Measurements from ENCODE around the gene SSR2.

Gene SSR2

GRCh38 chr1:156004843-156005584, 15.7 kb downstream of the SSR2 start:
- Histone ChIP-seq H3K4me3 (ENCODE audit: low read length) (no peak overlapping the region), H3K27me3 (ENCODE audit: control insufficient read depth, insufficient read depth, low read length) (no peaks in the 10 kb centered on the region), H3K9me3 (replicated peaks; ENCODE audit: low read length) (no peaks in the 10 kb centered on the region), H3K9ac (ENCODE audit: low read depth, low read length) (no peak overlapping the region), H3K4me1 (ENCODE audit: control insufficient read depth, insufficient read depth, low read length) (peaks cover 4% of the 10 kb centered on the region), H3K4me2 (ENCODE audit: low read length) (no peak overlapping the region), H3K36me3 (ENCODE audit: insufficient read depth, low read length) (peaks cover 20% of the 10 kb centered on the region)

GRCh38 chr1:156003923-156004188, 16.9 kb downstream of the SSR2 start:
- H3K27me3 ChIP-seq (ENCODE audit: control insufficient read depth, insufficient read depth, low read length): no peaks in the 10 kb centered on the region
- no peak overlapping the region for H3K4me2 ChIP-seq (ENCODE audit: low read length)
- H3K9me3 ChIP-seq (replicated peaks; ENCODE audit: low read length): no peaks in the 10 kb centered on the region
- peaks cover 11% of the 10 kb centered on the region for H3K36me3 ChIP-seq (ENCODE audit: insufficient read depth, low read length)
- H3K4me3 ChIP-seq (ENCODE audit: low read length): no peak overlapping the region
- peaks cover 4% of the 10 kb centered on the region for H3K4me1 ChIP-seq (ENCODE audit: control insufficient read depth, insufficient read depth, low read length)
- no peak overlapping the region for H3K9ac ChIP-seq (ENCODE audit: low read depth, low read length)

GRCh38 chr1:156002188-156002911, 18.4 kb downstream of the SSR2 start:
- Histone ChIP-seq H3K9ac (ENCODE audit: low read depth, low read length) (no peak overlapping the region), H3K36me3 (ENCODE audit: insufficient read depth, low read length) (peaks cover 5% of the 10 kb centered on the region), H3K9me3 (replicated peaks; ENCODE audit: low read length) (no peaks in the 10 kb centered on the region), H3K27me3 (ENCODE audit: control insufficient read depth, insufficient read depth, low read length) (no peaks in the 10 kb centered on the region), H3K4me1 (ENCODE audit: control insufficient read depth, insufficient read depth, low read length) (peaks cover 4% of the 10 kb centered on the region), H3K4me3 (ENCODE audit: low read length) (no peak overlapping the region), H3K4me2 (ENCODE audit: low read length) (no peak overlapping the region)

- Histone ChIP-seq H3K4me3 (ENCODE audit: low read length) (no peak overlapping the region), H3K9me3 (replicated peaks; ENCODE audit: low read length) (no peaks in the 10 kb centered on the region), H3K4me2 (ENCODE audit: low read length) (no peak overlapping the region), H3K27me3 (ENCODE audit: control insufficient read depth, insufficient read depth, low read length) (no peaks in the 10 kb centered on the region), H3K4me1 (ENCODE audit: control insufficient read depth, insufficient read depth, low read length) (peaks cover 4% of the 10 kb centered on the region), H3K9ac (ENCODE audit: low read depth, low read length) (no peak overlapping the region), H3K36me3 (ENCODE audit: insufficient read depth, low read length) (peaks cover under 1% of the 10 kb centered on the region)
These were observed 19.0 kb downstream of the SSR2 start for GRCh38 chr1:156001662-156002171.

GRCh38 chr1:156001021-156001661, 19.6 kb downstream of the SSR2 start:
- H3K4me1 ChIP-seq (ENCODE audit: control insufficient read depth, insufficient read depth, low read length): peaks cover 4% of the 10 kb centered on the region
- no peaks in the 10 kb centered on the region for H3K36me3 ChIP-seq (ENCODE audit: insufficient read depth, low read length)
- no peak overlapping the region for H3K9ac ChIP-seq (ENCODE audit: low read depth, low read length)

GRCh38 chr1:155999964-156000363, 20.8 kb downstream of the SSR2 start:
- H3K9ac ChIP-seq (ENCODE audit: low read depth, low read length): no peak overlapping the region
- no peaks in the 10 kb centered on the region for H3K9me3 ChIP-seq (replicated peaks; ENCODE audit: low read length)
- no peak overlapping the region for H3K4me2 ChIP-seq (ENCODE audit: low read length)
- no peaks in the 10 kb centered on the region for H3K36me3 ChIP-seq (ENCODE audit: insufficient read depth, low read length)
- H3K4me1 ChIP-seq (ENCODE audit: control insufficient read depth, insufficient read depth, low read length): peaks cover 4% of the 10 kb centered on the region
- no peak overlapping the region for H3K4me3 ChIP-seq (ENCODE audit: low read length)
- no peaks in the 10 kb centered on the region for H3K27me3 ChIP-seq (ENCODE audit: control insufficient read depth, insufficient read depth, low read length)

More at GRCh38 chr1:156001021-156001661, 19.6 kb downstream of the SSR2 start:
- Histone ChIP-seq H3K9me3 (replicated peaks; ENCODE audit: low read length) (no peaks in the 10 kb centered on the region), H3K27me3 (ENCODE audit: control insufficient read depth, insufficient read depth, low read length) (no peaks in the 10 kb centered on the region), H3K4me2 (ENCODE audit: low read length) (no peak overlapping the region), H3K4me3 (ENCODE audit: low read length) (no peak overlapping the region)

- Histone ChIP-seq H3K9me3 (replicated peaks; ENCODE audit: low read length) (no peaks in the 10 kb centered on the region), H3K4me1 (ENCODE audit: control insufficient read depth, insufficient read depth, low read length) (peaks cover under 1% of the 10 kb centered on the region), H3K9ac (ENCODE audit: low read depth, low read length) (no peak overlapping the region), H3K36me3 (ENCODE audit: insufficient read depth, low read length) (no peaks in the 10 kb centered on the region), H3K27me3 (ENCODE audit: control insufficient read depth, insufficient read depth, low read length) (no peaks in the 10 kb centered on the region), H3K4me3 (ENCODE audit: low read length) (no peak overlapping the region), H3K4me2 (ENCODE audit: low read length) (no peak overlapping the region)
These were observed 24.6 kb downstream of the SSR2 start for GRCh38 chr1:155996166-155996565.

GRCh38 chr1:155993595-155993994, 27.2 kb downstream of the SSR2 start:
- Histone ChIP-seq H3K36me3 (ENCODE audit: insufficient read depth, low read length) (no peaks in the 10 kb centered on the region), H3K27me3 (ENCODE audit: control insufficient read depth, insufficient read depth, low read length) (no peaks in the 10 kb centered on the region), H3K4me3 (ENCODE audit: low read length) (no peak overlapping the region), H3K4me1 (ENCODE audit: control insufficient read depth, insufficient read depth, low read length) (peaks cover 11% of the 10 kb centered on the region), H3K4me2 (ENCODE audit: low read length) (no peak overlapping the region), H3K9ac (ENCODE audit: low read depth, low read length) (no peak overlapping the region), H3K9me3 (replicated peaks; ENCODE audit: low read length) (no peaks in the 10 kb centered on the region)

- H3K27me3 ChIP-seq (ENCODE audit: control insufficient read depth, insufficient read depth, low read length): no peaks in the 10 kb centered on the region
- no peak overlapping the region for H3K9ac ChIP-seq (ENCODE audit: low read depth, low read length)
- no peak overlapping the region for H3K4me2 ChIP-seq (ENCODE audit: low read length)
- no peaks in the 10 kb centered on the region for H3K9me3 ChIP-seq (replicated peaks; ENCODE audit: low read length)
- H3K36me3 ChIP-seq (ENCODE audit: insufficient read depth, low read length): no peaks in the 10 kb centered on the region
- H3K4me3 ChIP-seq (ENCODE audit: low read length): no peak overlapping the region
- peaks cover 11% of the 10 kb centered on the region for H3K4me1 ChIP-seq (ENCODE audit: control insufficient read depth, insufficient read depth, low read length)
These were observed 30.6 kb downstream of the SSR2 start for GRCh38 chr1:155990005-155990739.

GRCh38 chr1:155989242-155990004, 31.3 kb downstream of the SSR2 start:
- Histone ChIP-seq H3K27me3 (ENCODE audit: control insufficient read depth, insufficient read depth, low read length) (no peaks in the 10 kb centered on the region), H3K4me2 (ENCODE audit: low read length) (peak overlapping the region; percentile 80), H3K36me3 (ENCODE audit: insufficient read depth, low read length) (no peaks in the 10 kb centered on the region), H3K4me3 (ENCODE audit: low read length) (peak overlapping the region; percentile 62), H3K4me1 (ENCODE audit: control insufficient read depth, insufficient read depth, low read length) (peaks cover 11% of the 10 kb centered on the region), H3K9me3 (replicated peaks; ENCODE audit: low read length) (no peaks in the 10 kb centered on the region), H3K9ac (ENCODE audit: low read depth, low read length) (peak overlapping the region; percentile 35)
